GM18505 (cell line): ENCODE measurements around the gene DUSP10.

Experiments
- ATAC-seq: cut with Tn5 transposase; IDR thresholded peaks from one replicate; pipeline ENCODE4 v1.9.1; 2021; ENCODE audit not compliant: unreplicated experiment
- POLR2A ChIP-seq: IDR thresholded peaks from 4 replicates; pipeline ENCODE4 v1.6.1; 2011; ENCODE audit warnings: borderline replicate concordance; ENCODE audit not compliant: insufficient read depth, insufficient read length; ENCODE audit errors: extremely low read depth

DUSP10 gene

GRCh38 chr1:221776495-221777301 lies 34.8 kb upstream of the DUSP10 start:
- TF ChIP-seq POLR2A = peak; percentile 37

GRCh38 chr1:221775206-221775605 lies 33.3 kb upstream of the DUSP10 start:
- no peak for TF ChIP-seq POLR2A
- no peak for ATAC-seq

More at GRCh38 chr1:221776495-221777301, 34.8 kb upstream of the DUSP10 start:
- peak; percentile 39 for ATAC-seq

- ATAC-seq = no peak
- TF ChIP-seq POLR2A = no peak
These were observed 32.4 kb upstream of the DUSP10 start for GRCh38 chr1:221774054-221774842.

GRCh38 chr1:221773383-221773782 lies 31.5 kb upstream of the DUSP10 start:
- ATAC-seq = no peak
- TF ChIP-seq POLR2A = no peak

- no peak for ATAC-seq
- no peak for TF ChIP-seq POLR2A
These were observed 30.2 kb upstream of the DUSP10 start for GRCh38 chr1:221772117-221772516.

- no peak for TF ChIP-seq POLR2A
These were observed 26.7 kb upstream of the DUSP10 start for GRCh38 chr1:221768444-221769066.

GRCh38 chr1:221766210-221766609 lies 24.3 kb upstream of the DUSP10 start:
- ATAC-seq = no peak
- no peak for TF ChIP-seq POLR2A

More at GRCh38 chr1:221768444-221769066, 26.7 kb upstream of the DUSP10 start:
- no peak for ATAC-seq

- ATAC-seq = no peak
- TF ChIP-seq POLR2A = no peak
These were observed 23.6 kb upstream of the DUSP10 start for GRCh38 chr1:221765527-221765926.

GRCh38 chr1:221762121-221762520 lies 20.2 kb upstream of the DUSP10 start:
- no peak for TF ChIP-seq POLR2A
- ATAC-seq = no peak

- ATAC-seq = peak; percentile 59
- peak; percentile 38 for TF ChIP-seq POLR2A
These were observed 19.6 kb upstream of the DUSP10 start for GRCh38 chr1:221761354-221762002.

GRCh38 chr1:221760911-221761310 lies 19.0 kb upstream of the DUSP10 start:
- TF ChIP-seq POLR2A = no peak
- no peak for ATAC-seq

- ATAC-seq = no peak
- TF ChIP-seq POLR2A = no peak
These were observed 17.5 kb upstream of the DUSP10 start for GRCh38 chr1:221759436-221759835.

- no peak for ATAC-seq
- TF ChIP-seq POLR2A = no peak
These were observed 16.6 kb upstream of the DUSP10 start for GRCh38 chr1:221758455-221758854.
